Hepatocyte (in vitro differentiated cells): Measurements from ENCODE around the gene ILDR2. TPM values are rescaled to one million over a fixed set of nuclear protein-coding genes. Genes with fewer than 3 reads are reported as not detected.

Experiments used
- DNase-seq: peaks from one replicate; pipeline ENCODE4 v3.0.0-alpha.2; 2016; ENCODE audit warnings: low spot score
- H2AFZ ChIP-seq: fragments of 200-600 bp; sonication (generic); 2 replicates; pipeline ENCODE4 v1.6.0; 2016; ENCODE audit warnings: antibody characterized with exemption, mild to moderate bottlenecking
- H3K27ac ChIP-seq: fragments of 200-600 bp; sonication (generic); 2 replicates; pipeline ENCODE4 v1.5.1; 2016; ENCODE audit warnings: mild to moderate bottlenecking
- H3K27me3 ChIP-seq: fragments of 200-600 bp; sonication (generic); 2 replicates; pipeline ENCODE4 v1.6.1; 2016
- H3K36me3 ChIP-seq: fragments of 200-600 bp; sonication (generic); replicated peaks from 2 replicates; pipeline ENCODE4 v1.5.1; 2016; ENCODE audit warnings: low read depth; ENCODE audit not compliant: insufficient read depth
- H3K4me1 ChIP-seq: fragments of 200-600 bp; sonication (generic); 2 replicates; pipeline ENCODE4 v1.5.1; 2016; ENCODE audit warnings: mild to moderate bottlenecking, moderate library complexity; ENCODE audit not compliant: insufficient read depth
- H3K4me2 ChIP-seq: fragments of 200-600 bp; sonication (generic); 2 replicates; pipeline ENCODE4 v1.6.0; 2016
- H3K4me3 ChIP-seq: fragments of 200-600 bp; sonication (generic); 2 replicates; pipeline ENCODE4 v1.5.1; 2016; ENCODE audit warnings: mild to moderate bottlenecking
- H3K79me2 ChIP-seq: fragments of 200-600 bp; sonication (generic); 2 replicates; pipeline ENCODE4 v1.6.0; 2017; ENCODE audit warnings: mild to moderate bottlenecking
- H3K9me2 ChIP-seq: fragments of 200-600 bp; sonication (generic); replicated peaks from 2 replicates; pipeline ENCODE4 v1.6.0; 2017; ENCODE audit warnings: mild to moderate bottlenecking; ENCODE audit not compliant: insufficient read depth
- H3K9me3 ChIP-seq: fragments of 200-600 bp; sonication (generic); 2 replicates; pipeline ENCODE4 v1.5.1; 2016; ENCODE audit warnings: low read depth, mild to moderate bottlenecking
- H4K20me1 ChIP-seq: fragments of 200-600 bp; sonication (generic); 2 replicates; pipeline ENCODE4 v1.6.0; 2016; ENCODE audit warnings: mild to moderate bottlenecking; ENCODE audit not compliant: insufficient read depth, poor library complexity, severe bottlenecking
- EZH2 ChIP-seq: fragments of 200-600 bp; sonication (generic); IDR thresholded peaks from 2 replicates; pipeline ENCODE4 v1.6.1; 2016; ENCODE audit warnings: antibody characterized with exemption, mild to moderate bottlenecking, borderline replicate concordance
- EZH2phosphoT487 ChIP-seq: fragments of 200-600 bp; sonication (generic); IDR thresholded peaks from one replicate; pipeline ENCODE4 v1.6.1; 2018; ENCODE audit warnings: antibody characterized with exemption, mild to moderate bottlenecking, low read depth, moderate library complexity; ENCODE audit not compliant: unreplicated experiment, severe bottlenecking
- WGBS: methylation state at CpG from one replicate; pipeline ENCODE4 v1.1.6; 2016; ENCODE audit warnings: low lambda C conversion rate; ENCODE audit errors: missing lambda C conversion rate; 5-methylcytosine and 5-hydroxymethylcytosine counted together
- polyA plus RNA-seq: library from polyadenylated mRNA; unstranded; fragments of >200 nt; fragmentation: Nextera tagmentation; extraction: Ambion mirVana; gene quantifications from 2 replicates; pipeline ENCODE4 v1.2.1, GENCODE V29; 2016
- total RNA-seq: library from RNA; depleted of rRNA; stranded (reverse); fragments of >200 nt; gene quantifications from 2 replicates; pipeline ENCODE4 v1.2.3, GENCODE V29; 2014
- TF ChIP-seq, protein P1 (sequence below): fragments of 200-600 bp; sonication (generic); IDR thresholded peaks from 2 replicates; pipeline ENCODE4 v1.5.1; 2016; ENCODE audit warnings: antibody characterized with exemption, mild to moderate bottlenecking; ENCODE audit not compliant: poor library complexity

The ILDR2 gene
- total and polyA plus RNA-seq, 2 experiments from 2014 or later: 1.6 to 3.4 TPM

- Histone ChIP-seq H4K20me1 (no peaks in the 10 kb centered on the region), H3K4me3 (no peak overlapping the region), H3K4me1 (no peaks in the 10 kb centered on the region), H2AFZ (no peak overlapping the region), H3K4me2 (no peak overlapping the region), H3K79me2 (no peaks in the 10 kb centered on the region), H3K36me3 (no peaks in the 10 kb centered on the region), H3K27ac (no peak overlapping the region), H3K27me3 (peaks cover 46% of the 10 kb centered on the region), H3K9me3 (no peaks in the 10 kb centered on the region), H3K9me2 (no peaks in the 10 kb centered on the region)
- DNase-seq: no peak
- 78% methylated on average over 5 of the region's 5 CpGs for WGBS
- TF ChIP-seq EZH2phosphoT487 (no peak), EZH2 (no peak)
- TF ChIP-seq, protein P1, sequence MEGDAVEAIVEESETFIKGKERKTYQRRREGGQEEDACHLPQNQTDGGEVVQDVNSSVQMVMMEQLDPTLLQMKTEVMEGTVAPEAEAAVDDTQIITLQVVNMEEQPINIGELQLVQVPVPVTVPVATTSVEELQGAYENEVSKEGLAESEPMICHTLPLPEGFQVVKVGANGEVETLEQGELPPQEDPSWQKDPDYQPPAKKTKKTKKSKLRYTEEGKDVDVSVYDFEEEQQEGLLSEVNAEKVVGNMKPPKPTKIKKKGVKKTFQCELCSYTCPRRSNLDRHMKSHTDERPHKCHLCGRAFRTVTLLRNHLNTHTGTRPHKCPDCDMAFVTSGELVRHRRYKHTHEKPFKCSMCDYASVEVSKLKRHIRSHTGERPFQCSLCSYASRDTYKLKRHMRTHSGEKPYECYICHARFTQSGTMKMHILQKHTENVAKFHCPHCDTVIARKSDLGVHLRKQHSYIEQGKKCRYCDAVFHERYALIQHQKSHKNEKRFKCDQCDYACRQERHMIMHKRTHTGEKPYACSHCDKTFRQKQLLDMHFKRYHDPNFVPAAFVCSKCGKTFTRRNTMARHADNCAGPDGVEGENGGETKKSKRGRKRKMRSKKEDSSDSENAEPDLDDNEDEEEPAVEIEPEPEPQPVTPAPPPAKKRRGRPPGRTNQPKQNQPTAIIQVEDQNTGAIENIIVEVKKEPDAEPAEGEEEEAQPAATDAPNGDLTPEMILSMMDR: no peak
Measured at GRCh38 chr1:166944186-166944967, 31.0 kb downstream of the ILDR2 start.

GRCh38 chr1:166939741-166940375, 35.5 kb downstream of the ILDR2 start:
- no peak for DNase-seq

GRCh38 chr1:166937962-166938361, 37.4 kb downstream of the ILDR2 start:
- Histone ChIP-seq H3K4me2 (no peak overlapping the region), H3K27me3 (peaks cover 22% of the 10 kb centered on the region), H3K36me3 (no peaks in the 10 kb centered on the region), H3K9me2 (no peaks in the 10 kb centered on the region), H4K20me1 (no peaks in the 10 kb centered on the region), H3K4me3 (no peak overlapping the region), H3K27ac (no peak overlapping the region), H3K79me2 (no peaks in the 10 kb centered on the region), H2AFZ (no peak overlapping the region), H3K4me1 (no peaks in the 10 kb centered on the region), H3K9me3 (no peaks in the 10 kb centered on the region)
- 76% methylated on average over 2 of the region's 2 CpGs for WGBS
- DNase-seq: no peak
- TF ChIP-seq EZH2 (no peak), EZH2phosphoT487 (no peak)

More at GRCh38 chr1:166939741-166940375, 35.5 kb downstream of the ILDR2 start:
- Histone ChIP-seq H3K4me1 (no peaks in the 10 kb centered on the region), H3K27ac (no peak overlapping the region), H3K9me3 (no peaks in the 10 kb centered on the region), H3K9me2 (no peaks in the 10 kb centered on the region), H3K4me3 (no peak overlapping the region), H4K20me1 (no peaks in the 10 kb centered on the region), H3K79me2 (no peaks in the 10 kb centered on the region), H3K27me3 (peaks cover 9% of the 10 kb centered on the region), H2AFZ (no peak overlapping the region), H3K4me2 (no peak overlapping the region), H3K36me3 (no peaks in the 10 kb centered on the region)
- TF ChIP-seq EZH2phosphoT487: no peak
- TF ChIP-seq EZH2: no peak
- TF ChIP-seq, protein P1: no peak
- WGBS: 89% methylated on average over 5 of the region's 5 CpGs

GRCh38 chr1:166937329-166937728, 38.0 kb downstream of the ILDR2 start:
- Histone ChIP-seq H3K4me1 (no peaks in the 10 kb centered on the region), H3K27ac (no peak overlapping the region), H2AFZ (no peak overlapping the region), H3K9me2 (no peaks in the 10 kb centered on the region), H3K9me3 (no peaks in the 10 kb centered on the region), H3K4me2 (no peak overlapping the region), H4K20me1 (no peaks in the 10 kb centered on the region), H3K79me2 (no peaks in the 10 kb centered on the region), H3K4me3 (no peak overlapping the region), H3K36me3 (no peaks in the 10 kb centered on the region), H3K27me3 (peaks cover 27% of the 10 kb centered on the region)
- TF ChIP-seq, protein P1: no peak
- no peak for TF ChIP-seq EZH2phosphoT487
- no peak for TF ChIP-seq EZH2
- DNase-seq: no peak
- 94% methylated on average over 4 of the region's 4 CpGs for WGBS
